GM18868 (cell line): ENCODE results near the gene NKD1.

Experiments used
- ATAC-seq: cut with Tn5 transposase; IDR thresholded peaks from one replicate; pipeline ENCODE4 v1.9.1; 2021; ENCODE audit warnings: mild to moderate bottlenecking, moderate library complexity; ENCODE audit not compliant: unreplicated experiment

Gene NKD1

GRCh38 chr16:50555952-50556673, 7.9 kb downstream of the NKD1 start:
- ATAC-seq = no peak

- no peak for ATAC-seq
Observed at GRCh38 chr16:50557046-50557445, 8.8 kb downstream of the NKD1 start.

DNA sequence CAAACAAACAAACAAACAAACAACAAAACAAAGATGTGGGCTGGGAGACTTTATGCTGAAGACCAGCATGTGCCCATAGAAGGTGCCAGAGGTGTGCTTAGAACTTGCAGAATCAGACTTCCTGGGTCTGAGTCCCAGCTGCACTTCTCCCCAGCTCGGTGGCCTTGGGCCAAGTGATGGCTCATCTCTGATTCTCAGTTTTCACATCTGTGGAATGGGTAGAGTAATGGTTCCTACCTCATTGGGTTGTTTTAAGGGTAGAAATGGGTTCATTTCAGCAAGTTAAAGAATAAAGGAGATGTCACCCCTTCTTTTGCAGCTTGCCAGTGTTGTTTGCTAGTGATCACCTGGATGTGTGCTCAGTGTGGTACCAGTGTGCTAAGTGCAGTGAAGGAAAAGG, 10.7 kb downstream of the NKD1 start:
- ATAC-seq = no peak

- ATAC-seq = no peak
Observed at GRCh38 chr16:50559342-50559741, 11.1 kb downstream of the NKD1 start.

DNA sequence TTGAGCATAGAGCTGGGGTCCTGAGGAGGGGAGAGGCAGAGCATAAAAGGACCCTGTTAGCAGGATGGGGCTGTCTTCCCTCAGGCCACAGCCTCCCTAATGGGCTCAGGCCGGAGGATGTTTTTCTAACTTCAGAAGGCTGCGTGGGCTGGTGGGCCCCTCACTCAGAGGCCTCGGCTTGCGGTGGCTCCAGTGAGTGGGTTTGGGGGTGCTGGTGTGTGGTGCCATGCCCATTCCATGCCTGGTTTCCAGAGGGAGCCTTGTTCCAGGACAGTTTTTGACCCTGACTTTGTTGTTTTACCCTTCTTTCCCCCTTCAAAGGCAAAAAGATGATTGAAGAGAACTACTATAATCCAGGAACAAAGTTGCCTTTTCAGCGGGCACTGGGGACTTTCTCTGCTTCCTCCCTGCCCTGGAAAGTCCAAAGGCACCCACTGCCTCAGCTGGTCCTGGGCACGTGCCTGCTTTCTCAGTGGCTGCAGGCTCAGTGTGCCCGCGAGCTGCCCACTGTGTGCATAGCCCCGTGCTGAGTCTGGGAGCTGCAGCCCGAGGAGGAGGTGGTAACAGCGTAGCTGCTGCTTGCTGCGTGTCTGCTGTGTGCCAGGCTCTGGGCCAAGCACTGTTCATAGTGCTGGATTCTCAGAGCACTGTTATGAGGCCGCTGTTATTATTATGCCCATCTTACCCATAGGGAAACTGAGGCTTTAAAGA, 11.8 kb downstream of the NKD1 start:
- ATAC-seq = no peak

DNA sequence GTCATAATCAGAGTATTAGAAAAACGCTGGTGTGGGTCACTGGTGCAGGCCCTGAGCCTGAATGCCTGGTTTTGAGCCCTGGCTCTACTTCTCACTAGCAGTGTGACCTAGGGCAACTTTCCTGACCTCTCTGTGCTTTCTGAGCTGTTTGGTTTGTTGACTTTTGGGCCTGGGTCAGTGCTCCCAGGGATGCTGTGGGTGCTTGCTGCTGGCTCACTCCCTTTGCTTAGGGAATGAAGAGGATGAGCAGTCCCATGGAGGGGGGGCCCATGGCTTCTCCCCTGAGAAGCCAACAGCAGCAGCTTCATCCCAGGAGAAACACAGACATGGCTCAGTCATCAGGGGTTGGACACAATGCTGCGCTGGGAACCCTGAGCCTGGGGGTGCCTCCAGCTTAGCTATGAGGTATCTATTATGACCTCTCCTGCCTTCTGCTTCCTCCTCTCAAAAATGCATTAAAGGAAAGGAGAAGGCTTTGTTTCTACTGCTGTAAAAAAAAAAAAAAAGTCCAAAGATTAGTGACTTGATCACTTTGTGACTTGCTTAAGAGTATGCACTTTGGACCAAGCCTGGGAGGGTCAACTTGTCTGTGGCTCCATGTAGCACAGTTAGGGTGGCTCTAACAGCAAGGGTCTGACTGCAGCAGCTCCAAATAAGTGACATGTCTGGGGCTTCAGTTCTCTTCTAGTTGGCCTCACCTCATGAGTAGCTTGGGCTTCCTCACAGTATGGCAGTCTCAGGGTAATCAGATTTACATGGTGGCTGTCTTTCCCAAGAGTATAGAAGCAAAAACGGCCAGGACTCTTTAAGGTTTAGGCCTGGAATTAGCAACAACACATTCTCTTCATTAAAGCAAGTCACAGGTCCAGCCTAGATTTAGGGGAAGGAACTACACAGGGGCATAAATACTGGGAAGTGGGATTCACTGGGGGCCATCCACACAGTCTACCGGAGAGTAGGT, 13.0 kb downstream of the NKD1 start:
- no peak for ATAC-seq

- ATAC-seq = no peak
Observed at GRCh38 chr16:50562657-50563056, 14.5 kb downstream of the NKD1 start.

- no peak for ATAC-seq
Observed at GRCh38 chr16:50563989-50564388, 15.8 kb downstream of the NKD1 start.

DNA sequence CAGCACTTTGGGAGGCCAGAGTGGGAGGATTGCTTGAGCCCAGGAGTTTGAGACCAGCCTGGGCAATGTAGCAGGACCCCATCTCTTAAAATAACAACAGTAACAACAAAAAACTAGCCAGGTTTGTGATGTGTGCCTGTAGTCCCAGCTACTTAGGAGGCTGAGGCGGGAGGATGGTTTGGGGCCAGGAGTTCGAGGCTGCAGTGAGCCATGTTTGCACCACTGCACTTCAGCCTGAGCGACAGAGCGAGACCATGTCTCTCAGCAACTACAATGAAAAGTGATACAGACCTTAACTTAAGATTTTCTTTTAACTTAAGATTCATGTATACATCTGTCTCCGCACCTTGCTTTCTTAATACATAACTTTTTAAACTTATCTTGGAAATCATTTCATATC, 17.2 kb downstream of the NKD1 start:
- ATAC-seq = no peak

GRCh38 chr16:50566014-50566962, 18.1 kb downstream of the NKD1 start:
- ATAC-seq = no peak

DNA sequence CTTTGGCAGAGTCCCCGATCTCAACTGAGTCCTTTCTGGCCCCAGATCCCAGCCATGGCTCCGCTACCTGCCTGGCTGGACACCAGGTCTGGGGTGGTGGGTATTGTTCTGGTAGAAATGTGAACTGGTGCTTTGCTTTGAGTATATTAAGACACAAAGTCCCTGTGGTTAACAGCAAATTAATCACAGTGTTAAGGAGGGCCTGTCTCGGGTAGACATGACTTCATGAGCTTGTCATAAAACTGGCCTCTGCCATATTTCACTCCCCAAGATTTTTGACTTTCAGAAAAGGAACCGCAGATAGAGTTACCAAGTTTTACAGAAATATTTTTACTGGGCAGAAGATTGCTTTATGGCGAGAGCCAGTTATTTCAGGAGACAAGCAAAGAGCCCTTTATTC, 19.5 kb downstream of the NKD1 start:
- no peak for ATAC-seq

- no peak for ATAC-seq
Observed at GRCh38 chr16:50568187-50568815, 20.1 kb downstream of the NKD1 start.

GRCh38 chr16:50570354-50570753, 22.2 kb downstream of the NKD1 start:
- ATAC-seq = no peak

DNA sequence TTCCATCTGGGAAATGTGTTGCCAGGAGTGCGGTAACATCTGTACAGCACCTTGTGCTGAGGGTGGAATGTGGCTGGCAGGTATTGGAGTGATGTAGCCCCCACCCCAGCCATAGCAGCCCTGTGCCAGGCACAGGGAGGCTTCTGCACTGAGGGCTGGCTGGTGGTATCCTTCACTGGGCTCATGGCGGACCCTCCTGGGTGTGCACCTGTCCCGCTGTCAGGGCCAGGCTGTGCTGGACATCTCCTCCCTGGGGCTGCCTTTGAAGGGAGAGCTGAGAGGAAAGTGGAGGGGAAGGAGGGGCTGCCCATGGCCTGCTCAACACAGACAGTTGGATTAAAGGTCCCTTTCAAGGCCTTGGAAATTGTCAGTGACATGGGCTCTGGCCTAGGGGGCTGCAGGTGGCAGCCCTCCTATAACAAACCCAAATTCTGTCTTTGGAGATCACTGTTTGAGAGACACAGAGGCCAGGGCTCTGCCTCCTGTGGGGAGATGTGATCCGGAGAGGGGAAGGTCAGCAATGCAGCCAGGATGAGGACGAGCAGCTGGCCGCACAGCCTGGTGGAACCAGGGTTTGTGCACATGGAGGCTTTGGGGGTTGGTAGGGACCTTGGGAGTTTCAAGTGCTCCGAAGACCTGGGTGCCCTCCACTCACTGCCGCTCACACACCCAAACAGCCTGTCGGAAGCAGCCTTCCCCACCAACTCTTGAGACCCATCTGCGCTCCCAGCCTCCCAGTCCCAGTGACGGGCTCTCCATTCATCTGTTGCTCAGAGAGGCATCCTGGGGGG, 22.8 kb downstream of the NKD1 start:
- ATAC-seq = no peak

GRCh38 chr16:50571786-50572185, 23.6 kb downstream of the NKD1 start:
- ATAC-seq = no peak

DNA sequence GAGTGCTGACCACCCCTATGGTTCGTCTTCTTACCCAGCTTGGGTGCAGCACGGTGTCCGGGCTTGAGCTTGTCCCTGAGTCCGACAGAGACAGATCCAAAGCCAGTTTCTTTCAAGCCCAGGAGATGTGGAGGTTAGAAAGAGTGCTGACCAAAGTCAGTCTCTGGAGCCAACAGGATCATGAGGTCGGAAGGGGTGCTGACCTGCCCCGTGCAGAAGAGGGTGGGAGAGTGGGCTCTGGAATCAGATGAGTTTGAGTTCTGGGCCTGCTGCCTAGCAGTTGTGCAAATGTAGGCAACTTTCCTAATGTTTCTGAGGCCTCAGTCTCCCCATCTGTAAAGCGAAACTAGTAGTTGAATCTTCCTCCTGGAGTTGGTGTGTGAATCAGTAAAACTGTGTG, 24.5 kb downstream of the NKD1 start:
- ATAC-seq = no peak

GRCh38 chr16:50573279-50573678, 25.1 kb downstream of the NKD1 start:
- ATAC-seq = no peak

DNA sequence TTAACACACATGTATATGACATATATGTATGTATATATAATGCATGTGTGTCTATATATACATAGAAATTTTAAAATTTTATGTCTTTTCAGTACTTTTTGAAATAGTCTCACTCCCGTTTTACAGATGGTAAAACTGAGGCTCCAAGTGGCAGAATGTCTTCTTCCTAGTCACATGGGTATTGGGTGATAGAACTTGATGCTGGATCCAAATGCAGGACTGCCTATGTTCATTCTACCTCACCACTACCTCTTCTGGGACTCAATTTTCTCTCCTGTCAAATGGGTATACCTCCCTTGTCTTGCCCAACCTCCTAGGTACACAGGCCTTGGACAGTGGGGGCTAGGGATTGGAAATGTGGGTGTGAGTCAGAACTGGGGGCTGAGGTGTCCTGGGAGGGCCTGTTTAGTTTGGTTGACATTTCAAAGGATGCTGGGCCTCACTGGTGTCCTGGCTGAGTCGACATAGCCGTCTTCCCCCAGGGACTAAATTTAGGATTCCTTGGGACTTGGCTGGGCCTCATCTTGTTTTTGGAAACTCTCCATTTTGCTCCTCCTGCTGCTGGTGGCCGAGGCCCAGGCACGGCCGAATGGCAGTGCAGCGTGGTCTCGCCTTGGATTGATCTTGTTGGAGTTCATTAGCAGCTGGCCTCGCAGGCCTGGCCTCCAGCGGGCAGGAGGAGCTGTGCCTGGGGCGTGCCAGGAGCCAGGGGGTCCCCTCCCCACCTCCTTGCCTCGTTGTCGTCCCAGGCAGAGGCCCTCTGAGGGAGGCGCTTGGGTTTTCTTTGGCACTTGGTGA, 25.9 kb downstream of the NKD1 start:
- ATAC-seq = no peak
